GM21619 (cell line): ENCODE data around the gene ANKFY1.

Experiments
- ATAC-seq: cut with Tn5 transposase; IDR thresholded peaks from one replicate; pipeline ENCODE4 v1.9.1; 2021; ENCODE audit not compliant: unreplicated experiment

ANKFY1 gene, protein sequence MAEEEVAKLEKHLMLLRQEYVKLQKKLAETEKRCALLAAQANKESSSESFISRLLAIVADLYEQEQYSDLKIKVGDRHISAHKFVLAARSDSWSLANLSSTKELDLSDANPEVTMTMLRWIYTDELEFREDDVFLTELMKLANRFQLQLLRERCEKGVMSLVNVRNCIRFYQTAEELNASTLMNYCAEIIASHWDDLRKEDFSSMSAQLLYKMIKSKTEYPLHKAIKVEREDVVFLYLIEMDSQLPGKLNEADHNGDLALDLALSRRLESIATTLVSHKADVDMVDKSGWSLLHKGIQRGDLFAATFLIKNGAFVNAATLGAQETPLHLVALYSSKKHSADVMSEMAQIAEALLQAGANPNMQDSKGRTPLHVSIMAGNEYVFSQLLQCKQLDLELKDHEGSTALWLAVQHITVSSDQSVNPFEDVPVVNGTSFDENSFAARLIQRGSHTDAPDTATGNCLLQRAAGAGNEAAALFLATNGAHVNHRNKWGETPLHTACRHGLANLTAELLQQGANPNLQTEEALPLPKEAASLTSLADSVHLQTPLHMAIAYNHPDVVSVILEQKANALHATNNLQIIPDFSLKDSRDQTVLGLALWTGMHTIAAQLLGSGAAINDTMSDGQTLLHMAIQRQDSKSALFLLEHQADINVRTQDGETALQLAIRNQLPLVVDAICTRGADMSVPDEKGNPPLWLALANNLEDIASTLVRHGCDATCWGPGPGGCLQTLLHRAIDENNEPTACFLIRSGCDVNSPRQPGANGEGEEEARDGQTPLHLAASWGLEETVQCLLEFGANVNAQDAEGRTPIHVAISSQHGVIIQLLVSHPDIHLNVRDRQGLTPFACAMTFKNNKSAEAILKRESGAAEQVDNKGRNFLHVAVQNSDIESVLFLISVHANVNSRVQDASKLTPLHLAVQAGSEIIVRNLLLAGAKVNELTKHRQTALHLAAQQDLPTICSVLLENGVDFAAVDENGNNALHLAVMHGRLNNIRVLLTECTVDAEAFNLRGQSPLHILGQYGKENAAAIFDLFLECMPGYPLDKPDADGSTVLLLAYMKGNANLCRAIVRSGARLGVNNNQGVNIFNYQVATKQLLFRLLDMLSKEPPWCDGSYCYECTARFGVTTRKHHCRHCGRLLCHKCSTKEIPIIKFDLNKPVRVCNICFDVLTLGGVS

DNA sequence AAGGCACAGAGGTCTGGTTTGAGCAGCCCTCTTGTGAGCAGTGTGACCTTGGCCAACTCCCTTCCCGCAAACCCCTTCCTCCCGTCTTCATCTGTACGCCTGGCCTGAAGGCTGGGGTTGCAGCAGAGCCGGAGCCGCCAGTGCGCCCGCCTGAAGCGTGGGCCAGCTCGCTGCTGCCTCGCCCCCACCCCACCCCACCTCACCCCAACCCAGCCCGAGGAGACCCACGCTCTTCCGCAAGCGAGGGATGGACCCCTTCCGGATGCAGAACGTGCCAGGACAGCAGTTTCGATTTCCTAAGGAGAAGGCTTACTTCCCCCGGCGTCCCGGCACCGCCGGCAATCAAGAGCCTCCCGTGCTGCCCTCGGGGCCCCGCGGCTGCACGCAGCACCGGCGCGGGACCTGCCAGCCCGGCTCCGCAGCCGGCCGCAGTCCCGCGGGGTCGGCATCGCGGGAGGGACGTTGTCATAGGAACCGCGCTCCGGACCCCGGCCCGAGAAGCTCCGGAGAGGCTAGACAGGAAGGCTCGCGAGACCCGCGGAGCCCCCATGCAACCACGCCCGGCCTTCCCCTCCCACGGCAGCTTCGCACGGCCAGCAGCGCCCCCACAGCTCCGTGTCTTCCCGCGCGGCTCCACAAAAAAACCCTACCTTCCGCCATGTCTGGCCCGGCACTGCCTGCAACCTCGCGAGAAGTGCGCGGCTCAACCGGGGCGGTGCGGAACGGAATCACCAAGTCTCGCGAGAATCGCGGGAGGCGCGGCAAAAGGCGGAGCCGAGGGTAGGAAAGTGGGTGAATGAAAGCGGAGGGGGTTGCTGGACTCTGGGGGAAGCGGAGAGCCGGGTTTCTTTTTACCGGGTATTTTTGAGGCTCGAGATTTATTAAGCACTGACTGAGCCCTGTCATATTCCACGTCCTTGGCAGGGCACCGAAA, at the start of gene ANKFY1:
Gene ANKFY1 (minus strand): TSS at position 698 of the 934 bp plus-strand sequence. CDS start 38 bp downstream, at position 660.
- peak; percentile 81 for ATAC-seq

DNA sequence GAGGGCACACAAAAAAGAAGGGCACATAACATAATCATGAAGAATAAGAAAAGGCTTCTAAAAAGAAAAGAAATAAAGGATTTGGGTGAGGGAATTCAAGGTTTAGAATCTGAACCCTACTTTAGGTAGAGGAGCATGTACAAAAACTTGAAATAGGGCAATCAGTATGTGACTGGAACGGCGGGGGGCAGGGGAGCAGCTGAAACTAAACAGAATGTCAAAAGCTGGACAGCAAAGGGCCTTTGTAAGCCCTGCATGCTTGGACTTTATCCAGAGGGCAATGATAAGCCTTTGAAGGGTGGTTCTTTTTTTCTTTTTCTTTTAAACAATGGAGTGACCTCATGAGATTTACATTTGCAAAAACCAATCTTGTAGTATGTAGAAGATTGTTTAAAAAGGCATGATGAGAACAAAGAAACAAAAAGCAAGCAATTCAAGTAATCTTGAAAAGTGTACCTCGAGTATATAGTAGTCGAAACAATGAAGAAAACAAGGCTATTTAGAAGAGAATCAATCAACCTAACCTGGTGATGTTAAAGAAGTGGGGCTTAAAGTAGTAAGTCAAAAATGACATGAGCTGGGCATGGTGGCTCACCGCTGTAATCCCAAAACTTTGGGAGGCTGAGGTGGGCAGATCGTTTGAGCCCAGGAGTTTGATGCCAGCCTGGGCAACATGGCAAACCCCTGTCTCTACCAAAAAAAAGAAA, 46.7 kb upstream of the ANKFY1 start:
- no peak for ATAC-seq

DNA sequence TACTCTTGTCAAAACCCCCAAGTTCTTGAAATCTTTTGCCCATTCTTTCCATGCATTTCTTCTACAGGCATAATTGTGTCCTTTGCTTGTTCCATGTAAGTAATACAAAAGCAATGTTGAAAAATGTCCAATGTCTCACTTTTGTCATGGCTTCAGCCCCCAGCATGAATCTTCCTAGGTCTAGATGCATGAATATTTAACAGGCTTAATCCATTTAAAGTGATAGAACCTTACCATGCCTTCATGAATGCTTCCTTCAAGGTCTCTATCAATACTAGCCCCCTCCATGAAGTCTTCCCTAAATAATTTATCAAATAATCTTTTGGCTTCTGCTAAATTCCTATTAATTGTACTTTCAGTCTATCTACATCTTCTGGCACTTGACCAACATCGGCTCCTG, 46.1 kb upstream of the ANKFY1 start:
- no peak for ATAC-seq

DNA sequence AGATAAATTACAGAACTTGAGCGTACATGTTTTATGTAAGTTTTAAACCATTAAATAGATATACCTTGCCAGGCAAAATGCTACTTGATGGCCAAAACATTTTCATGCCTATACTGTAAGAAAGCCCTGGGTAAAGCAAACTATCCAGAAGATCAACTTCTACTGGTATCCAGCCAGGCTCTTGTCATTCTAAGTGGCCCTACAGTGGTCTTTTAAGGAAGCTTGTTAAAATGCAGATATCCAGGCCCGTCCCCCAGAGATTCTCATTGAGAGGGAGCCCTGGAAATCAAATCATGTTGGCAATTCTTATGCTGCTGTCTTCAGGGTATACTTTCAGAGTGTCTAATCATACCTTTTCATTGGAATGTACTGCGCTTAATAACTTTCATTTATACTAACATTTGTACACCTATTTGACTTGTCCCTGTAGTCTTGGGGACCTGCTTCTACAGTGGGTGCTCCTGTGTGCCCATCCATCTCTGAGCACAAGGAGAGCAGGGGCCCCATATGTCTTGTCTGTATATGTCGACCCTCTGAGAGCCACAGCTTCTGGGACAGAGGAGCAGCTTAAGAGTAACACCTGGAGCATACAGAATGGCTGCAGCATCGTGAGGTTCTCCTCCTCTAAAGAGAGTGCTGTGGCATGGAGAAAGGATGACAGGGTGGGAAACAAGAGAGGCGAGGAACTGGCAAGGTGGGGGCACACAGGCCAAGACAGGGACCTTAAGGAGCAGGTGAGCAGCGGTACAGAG, 43.6 kb upstream of the ANKFY1 start:
- no peak for ATAC-seq

DNA sequence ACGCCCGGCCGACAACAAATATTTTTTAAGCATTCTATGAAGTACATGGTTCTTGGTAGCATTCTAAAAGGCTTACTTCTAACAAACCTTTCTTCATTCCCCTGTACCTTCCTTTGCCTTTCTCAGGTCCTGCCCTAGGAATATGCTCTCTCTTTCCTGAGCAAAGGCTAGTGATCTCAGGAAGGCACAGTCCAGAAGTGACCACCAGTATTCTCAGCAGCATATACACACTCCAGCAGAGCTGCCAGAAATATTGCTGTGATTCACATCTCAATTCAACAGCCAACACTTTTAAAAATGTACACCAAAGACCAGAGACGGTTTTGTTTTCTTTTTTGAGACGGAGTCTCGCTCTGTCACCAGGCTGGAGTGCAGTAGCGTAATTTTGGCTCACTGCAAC, 41.4 kb upstream of the ANKFY1 start:
- no peak for ATAC-seq

DNA sequence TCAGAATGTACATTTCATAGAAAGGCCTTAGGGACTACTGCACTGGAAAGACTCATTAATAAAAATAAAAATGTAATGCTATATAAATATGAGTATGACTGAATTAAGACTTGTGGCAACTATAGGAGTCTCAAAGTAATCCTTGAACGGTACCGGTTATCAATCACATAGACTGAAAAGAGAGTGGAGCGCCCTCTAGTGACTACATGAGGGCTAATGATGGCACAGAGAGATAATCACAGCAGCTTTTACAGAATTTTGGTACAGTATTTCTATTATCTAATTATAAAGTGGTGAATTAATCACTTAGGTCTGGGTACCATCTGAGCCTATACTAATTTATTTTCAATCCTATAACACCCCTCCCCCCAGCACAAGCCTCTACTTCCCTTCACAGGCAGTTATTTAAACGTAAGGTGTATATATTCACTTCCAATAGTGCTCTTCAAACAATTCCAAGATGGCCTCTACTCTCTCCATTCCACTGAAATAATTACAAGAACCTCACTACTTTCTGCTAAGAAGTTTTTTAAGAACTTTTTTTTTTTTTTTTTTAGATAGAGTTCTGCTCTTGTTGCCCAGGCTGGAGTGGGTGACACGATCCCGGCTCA, 40.7 kb upstream of the ANKFY1 start:
- ATAC-seq, result no peak

DNA sequence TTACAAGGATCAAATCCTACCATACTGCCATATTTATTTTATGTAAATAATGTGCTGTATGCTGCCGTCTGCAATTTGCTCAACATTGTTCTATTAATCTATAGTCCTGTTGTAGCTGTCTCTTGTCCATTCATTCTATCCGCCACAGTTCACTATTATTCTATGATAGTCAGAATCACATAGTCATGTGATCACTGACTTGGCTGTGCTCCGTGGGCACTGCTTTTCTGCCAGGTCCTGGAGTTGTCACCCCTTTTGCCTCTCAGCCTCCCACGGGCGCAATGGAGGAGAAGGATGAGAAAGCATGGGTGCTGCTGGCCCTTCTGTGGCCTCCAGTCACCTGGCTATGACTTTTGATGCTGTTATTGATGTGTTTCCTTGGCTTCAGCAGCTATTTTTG, 37.3 kb upstream of the ANKFY1 start:
- no peak for ATAC-seq

DNA sequence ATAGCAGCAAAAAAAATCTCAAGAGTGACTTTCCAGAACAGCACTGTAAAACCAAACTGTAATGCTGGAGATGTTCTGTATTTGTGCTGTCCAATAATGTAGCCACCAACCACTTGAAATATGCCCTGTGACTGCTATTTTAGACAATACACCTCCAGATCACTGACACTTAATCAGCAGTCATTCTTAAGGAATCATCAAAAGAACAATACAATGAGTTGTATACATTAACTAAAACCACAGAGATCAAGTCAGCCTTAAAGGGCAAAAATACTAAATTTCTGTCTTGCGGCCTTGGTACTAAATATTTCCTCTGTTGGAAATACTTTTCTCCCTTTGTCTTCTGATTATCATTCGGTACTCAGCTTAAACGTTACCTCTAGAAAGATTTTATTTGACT, 33.6 kb upstream of the ANKFY1 start:
- ATAC-seq, result no peak

DNA sequence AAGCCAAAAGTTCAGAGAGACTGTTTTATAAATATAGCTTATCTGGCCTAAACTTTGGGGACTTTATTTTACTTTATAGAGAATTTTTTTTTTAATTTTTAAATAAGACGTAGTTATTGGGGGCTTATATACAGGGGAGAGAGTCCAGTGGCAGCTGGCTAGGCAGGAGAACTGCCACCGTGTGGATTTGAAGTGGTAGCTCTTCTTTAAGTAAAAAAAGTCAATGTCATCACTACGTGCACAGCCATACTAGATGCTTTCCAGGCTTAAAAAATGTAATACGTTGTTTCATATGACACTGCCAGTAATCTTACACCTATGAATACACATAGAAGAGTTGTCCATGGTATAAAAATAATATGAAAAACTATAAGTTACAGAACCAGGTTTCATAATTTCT, 31.9 kb upstream of the ANKFY1 start:
- ATAC-seq, result no peak

DNA sequence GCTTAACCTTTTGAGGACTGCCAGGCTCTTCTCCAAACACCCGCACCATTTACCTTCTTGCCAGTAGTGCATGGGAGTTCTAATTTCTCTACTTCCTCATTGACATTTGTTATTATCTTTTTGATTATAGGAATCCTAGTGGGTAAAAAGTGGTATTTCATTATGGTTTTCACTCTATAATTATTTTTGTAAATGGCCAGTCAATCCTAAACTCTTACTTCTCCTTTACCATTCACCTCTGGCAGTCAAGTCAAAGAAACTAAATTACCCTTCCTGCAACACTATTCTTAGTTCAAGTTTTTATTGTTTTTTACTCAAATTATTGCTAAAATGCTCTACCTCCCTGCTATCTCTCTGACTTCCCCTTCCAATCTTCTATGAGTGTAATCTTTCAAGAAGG, 29.8 kb upstream of the ANKFY1 start:
- no peak for ATAC-seq

DNA sequence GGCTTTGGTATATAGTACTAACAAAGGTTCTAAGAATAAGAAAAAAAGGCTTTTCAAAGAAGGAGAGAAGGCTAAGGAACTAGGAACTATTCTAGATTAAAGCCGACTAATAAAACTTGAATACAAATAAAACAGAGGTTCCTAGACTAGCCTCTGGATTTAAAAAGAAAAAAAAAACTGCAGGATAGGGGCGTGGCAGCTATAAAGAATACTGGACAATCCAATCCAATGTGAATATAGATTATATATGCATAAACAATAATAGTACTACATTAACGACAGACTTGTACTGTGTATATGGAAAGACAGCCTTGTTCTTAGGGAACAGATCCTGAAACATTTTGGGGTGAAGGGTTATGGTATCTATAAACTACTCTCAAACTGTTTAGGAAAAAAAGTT, 23.9 kb upstream of the ANKFY1 start:
- ATAC-seq, result no peak

DNA sequence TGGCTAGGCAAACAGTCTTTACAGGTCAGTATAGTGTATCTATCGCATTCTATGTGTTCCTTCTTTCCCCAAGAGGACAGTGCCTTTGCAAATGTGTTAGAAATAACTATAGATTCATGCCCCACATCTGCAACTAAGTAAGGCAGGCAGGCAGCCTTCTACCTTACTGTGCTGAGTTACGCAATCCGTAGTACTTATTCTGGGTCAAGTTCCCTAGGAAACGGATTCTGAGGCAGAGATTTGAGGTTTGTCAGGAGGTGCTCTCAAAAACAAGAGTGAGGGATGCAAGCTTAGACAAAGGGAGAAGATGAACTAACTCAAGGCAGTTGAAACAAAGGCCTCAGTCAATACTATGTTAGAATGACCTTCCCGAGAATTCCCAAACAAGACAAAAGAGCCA, 12.7 kb upstream of the ANKFY1 start:
- ATAC-seq, result no peak

DNA sequence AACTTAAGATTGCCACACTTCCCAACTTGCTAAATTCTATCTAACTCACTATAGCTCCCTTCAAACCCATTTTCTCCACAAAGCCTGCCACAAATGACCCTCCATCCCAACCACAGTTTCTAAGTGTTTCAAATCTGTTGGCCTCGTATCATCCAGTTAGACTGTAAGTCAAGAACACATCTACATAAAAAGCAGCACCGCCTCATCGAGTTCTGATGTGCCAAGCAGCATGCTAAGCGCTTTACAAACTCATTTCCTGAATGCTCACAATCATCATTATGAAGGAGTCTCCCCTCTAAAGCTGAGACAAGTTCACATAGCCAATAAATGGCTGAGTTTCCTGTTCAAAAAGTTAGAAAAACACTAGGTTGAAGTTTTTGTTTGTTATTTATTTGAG, 9.2 kb upstream of the ANKFY1 start:
- no peak for ATAC-seq

DNA sequence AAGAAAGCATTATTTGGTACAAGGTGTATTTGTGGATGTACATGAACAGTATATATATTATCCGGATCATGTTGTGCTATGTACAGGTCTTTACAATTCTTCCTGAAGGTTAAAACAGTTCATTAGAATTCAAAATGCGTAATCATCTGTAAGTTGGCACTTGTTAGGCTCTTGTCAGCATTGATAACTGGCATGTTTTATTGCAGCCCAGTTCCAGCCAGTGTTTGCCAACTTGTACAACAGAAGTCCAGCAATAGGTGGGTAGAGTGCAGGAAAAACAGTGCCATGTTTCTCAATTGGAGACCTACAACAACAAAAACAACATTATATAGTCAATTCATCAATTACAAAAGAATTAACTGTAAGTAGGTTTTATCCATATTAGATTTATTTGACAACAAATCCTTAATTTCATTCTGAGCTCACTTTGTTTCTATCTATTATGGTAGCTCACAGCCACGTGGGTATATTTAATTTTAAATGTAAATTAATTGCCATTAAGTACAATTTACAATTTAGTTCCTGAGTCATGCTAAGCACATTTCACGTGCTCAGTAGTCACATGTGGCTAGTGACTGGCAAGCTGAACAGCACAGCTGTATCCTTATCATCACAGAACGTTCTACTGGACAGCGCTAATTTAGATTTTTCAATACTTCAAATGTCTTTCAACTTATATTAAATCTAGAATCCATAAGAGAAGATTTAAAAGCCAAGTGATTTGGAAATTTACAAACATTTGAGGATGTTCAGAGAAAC, 8.6 kb upstream of the ANKFY1 start:
- ATAC-seq, result no peak

DNA sequence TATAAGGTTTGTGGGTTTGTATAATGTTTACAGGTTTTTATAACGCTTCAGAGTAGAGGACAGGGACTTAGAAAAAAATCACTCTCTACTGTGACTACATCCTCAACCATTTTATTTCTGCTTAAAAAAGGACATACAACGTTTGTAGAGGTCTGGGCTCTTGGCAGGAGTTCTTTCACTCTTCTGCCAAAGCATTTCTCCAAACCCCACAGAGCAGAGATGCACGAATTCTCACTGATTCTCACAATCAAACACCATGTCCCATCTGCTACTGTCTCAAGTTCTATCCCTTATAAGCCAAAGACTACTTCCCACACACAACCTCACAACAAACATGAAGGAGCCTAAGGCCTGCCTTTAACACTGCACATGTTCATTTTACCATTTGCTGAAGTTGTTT, 7.0 kb upstream of the ANKFY1 start:
- ATAC-seq, result no peak

DNA sequence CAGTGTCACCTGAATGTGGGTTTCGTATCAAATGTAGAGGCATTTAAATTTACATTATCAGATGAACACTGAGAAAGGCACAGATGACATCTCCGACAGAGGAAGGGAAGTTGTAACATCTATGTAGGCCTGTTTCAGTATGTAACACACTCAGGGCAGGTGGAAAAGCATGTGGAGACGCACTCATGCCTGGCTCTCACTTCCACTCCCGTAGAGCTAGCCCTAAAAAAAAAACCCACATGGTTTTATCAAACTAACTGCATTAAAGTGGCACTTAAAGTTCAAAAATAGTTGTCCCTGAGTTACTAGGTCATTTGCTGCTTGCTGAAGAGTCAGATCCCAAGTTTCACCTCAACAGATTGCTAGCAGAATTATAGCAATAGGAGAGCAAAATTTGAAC, 6.1 kb upstream of the ANKFY1 start:
- ATAC-seq, result no peak

DNA sequence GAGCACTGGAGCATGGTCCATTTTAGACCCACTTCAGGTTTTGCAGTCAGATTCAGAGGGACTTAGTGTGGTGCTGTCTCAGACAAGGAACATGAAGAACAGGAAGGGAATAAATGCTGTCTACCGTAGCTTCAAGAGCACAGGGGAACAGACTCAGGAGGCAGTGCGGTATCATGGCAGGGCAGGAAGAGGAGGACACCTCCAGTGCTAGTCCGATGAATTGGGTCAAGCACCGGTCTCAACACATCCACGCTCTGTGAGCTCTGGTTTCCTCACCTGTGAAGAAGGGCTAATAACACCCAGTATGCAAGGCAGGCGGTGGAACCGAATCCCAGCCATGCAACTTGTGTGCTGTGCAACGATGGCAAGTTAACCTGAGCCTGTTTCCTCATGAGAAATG, 3.6 kb upstream of the ANKFY1 start:
- ATAC-seq, result no peak

DNA sequence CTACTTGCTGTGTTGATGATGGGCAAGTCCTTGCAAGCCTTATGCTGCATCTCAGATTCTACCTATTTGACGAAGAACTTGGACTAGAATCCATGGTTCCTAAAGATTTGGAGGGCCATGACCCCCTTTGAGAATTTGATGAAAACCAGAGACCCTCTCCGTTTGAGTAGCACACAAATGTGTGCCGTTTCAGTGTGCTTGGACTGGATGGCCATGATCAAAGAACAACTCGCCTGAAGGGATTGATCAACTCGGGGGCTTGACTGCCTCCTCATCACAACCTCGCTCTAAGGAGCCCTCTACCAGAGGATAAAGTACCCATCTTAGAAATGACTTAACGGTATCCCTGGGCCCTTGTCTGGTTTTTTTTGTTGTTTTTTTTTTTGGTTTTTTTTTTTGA, 2.8 kb upstream of the ANKFY1 start:
- no peak for ATAC-seq
